ENCODE results near the gene ZFP36L1. TPM values are rescaled to one million over a fixed set of nuclear protein-coding genes. Genes with fewer than 3 reads are reported as not detected.
A peak's percentile ranks its signal among the peaks of the same experiment; 100 is the strongest.
"Not testable (repeated sequence)": the region's sequence is repeated elsewhere in the genome, so short reads cannot be mapped to it uniquely, and the experiment has no call there.

The ZFP36L1 gene
- total RNA-seq, 1 experiment from 2014 or later = 88.6 TPM

DNA sequence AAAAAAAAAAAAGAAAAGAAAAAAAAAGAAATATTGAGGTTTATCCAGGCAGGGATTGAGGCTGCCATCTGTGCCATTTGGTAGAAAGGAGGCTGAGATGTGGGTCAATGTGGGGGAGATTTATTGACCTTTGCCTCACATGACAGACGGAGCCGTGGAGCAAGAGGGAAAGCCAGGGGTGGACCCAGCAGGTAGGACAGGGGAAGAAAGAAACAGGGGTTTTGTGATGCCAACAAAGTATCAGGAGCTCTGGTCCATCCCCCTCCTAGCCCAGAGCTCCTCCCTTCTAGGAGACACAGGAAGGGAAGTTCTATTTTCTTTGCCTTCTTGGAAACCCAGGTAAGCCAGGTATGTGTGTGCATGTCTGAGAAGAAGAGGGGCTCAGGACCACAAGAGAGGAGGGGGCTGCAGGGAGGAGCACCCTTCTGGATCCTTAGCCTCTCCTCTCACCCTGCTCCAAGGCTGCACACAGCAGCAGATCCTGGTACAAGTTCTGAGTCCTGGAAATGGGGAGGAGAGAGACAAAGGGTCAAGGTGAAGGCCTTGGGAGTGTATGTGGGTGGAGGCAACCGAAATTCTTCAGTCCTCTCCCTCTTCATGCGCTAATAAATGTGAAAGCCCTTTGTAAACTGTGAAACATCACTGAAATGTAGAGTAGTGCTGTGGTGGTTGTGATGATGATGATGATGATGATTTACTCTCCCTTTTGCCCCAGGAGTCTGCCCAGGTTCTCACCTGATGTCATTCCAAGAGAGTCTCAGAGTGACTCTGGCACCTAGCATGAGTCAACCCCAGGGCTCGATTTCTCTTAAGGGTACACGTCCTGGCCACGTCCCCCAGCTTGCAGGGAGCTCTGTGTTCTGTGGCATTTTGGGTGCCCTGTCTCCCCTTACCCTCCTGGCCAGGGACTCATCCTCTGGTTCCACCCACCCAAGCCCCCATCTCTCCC is 26.3 kb downstream of the ZFP36L1 start:
- no peak for DNase-seq (ENCODE audit: low spot score)

DNA sequence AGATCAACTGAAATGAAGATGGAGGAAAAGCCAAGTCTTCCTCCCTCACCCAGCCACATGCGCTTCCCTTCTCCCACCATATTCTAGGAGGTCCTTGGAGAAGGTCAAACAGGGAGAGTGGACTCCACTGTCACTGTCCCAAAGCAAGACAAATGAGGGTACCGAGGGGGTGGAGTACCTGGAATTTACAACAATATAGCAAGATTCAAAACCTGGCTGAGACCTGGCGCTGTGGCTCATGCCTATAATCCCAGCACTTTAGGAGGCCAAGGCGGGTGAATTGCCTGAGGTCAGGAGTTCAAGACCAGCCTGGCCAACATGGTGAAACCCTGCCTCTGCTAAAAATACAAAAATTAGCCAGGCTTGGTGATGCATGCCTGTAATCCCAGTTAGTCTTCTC is 29.0 kb downstream of the ZFP36L1 start:
- not testable (repeated sequence) for DNase-seq (ENCODE audit: low spot score)

DNA sequence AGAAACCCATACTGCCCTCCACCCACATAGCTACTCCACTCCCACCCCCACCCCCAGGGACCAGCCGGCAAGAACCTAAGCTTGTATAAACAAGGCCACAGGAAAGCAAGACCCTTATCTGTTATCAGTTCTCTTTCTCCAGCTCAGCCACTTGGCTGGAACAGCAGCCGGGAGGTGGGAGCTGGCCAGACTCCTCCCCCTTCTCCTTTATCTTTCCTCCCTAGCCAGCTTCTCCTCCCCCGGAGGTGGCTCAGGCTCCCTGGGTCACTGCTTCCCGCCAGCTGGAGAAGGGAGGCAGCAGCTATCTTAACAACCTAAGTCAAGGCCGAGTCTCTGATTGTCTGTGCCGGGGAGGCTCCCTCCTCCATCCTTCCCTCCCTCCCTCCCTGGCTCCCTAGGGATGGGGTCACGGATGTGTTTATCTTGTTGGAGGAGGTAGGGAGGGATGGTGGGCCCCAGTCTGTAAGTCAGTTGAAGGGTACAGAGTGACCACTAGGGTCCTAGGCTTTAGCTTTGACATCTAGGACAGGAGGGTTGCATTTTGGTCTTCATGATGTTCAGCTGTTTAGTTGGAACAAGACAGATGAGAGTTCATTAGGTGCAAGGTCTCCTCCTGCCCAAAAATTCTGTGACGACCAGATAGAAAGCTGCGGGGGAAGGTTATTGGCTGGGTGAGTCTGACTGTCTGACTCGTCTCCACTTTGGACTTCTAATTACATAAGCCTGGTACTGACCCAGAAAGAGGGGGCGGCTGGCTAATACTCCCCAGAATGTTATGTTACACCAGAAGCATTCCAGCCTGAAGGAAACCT is 29.7 kb downstream of the ZFP36L1 start:
- no peak for DNase-seq (ENCODE audit: low spot score)

DNA sequence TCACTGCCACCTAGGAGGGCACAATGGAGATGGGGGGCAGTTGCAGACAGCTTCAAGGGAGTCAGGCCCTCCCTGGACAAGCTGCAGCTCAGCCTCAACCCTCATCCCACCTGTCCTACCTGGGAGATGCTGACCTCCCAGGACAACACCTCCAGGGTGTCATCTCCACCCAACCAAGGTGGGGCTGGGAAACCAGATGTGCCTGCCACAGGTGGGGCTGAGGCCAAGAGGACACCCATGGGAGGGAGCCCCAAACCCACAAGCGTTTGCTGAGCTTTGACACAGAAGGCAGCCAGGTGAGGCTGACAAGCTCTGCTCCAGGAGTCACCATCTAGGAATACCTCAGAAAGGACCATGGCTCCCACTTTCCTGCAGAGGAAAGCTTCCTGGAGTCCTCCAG is 31.5 kb downstream of the ZFP36L1 start:
- DNase-seq (ENCODE audit: low spot score) = no peak

DNA sequence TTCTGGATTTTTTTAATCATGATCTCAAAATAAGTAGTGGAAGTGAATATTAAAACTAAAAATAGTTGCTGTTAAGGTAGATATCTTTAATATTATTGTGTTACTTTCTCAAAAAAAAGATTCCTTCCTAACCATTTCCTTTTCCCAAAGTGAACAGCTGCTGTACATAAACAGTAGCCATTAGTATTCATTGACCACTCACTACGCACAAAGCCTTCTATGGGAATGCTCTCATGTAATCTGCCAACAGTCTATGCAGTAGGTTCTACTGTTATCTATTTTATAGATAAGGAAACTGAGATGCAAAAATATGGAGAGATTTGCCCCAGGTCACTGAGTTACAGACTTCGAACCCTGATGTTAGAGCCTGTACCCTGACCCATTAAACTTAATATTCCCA is 32.1 kb downstream of the ZFP36L1 start:
- no peak for DNase-seq (ENCODE audit: low spot score)

DNA sequence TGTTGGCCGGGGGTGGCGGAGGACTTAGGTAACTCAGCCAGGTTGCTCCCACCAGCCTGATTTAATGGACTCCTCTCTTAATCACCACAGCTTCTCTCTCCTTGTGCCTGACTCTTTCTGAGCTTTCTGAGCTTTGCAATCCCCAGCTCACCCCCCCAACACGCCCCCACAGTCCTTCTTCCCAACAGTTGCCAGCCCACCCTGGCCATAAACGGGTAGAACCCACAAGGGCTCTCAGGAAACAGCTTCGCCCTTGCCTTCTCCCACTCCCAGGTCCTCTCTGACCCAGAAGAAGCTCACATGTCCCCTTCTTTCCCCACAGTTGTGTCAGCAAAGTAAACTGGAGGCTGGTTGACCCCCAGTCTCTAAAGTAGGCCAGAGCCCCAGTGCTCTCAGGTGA is 32.9 kb downstream of the ZFP36L1 start:
- no peak for DNase-seq (ENCODE audit: low spot score)

DNA sequence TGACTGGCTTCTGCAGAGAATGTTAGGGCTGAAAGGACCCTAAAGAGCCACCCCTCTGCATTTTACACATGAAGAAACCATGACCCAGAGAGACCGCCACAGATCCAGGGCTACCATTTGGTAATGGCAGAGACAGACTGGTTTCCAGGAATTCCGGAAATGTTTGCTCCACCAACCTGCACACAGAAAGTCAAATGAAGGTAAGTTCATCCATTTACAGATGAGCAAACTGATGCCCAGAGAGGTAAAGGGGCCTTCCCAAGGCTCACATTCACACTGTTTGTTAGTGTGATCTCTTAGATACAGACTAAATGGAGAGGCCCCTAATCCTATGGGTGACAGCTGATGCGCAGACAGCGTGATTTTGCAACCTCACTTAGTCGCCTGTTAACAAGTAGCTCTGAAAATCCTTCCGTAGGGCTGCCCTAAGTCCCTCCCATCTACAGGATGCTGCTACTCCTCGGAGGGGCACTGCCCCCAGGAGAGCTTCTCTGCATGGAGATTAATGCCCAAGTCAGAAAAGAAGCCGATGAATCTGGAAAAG is 33.8 kb downstream of the ZFP36L1 start:
- no peak for DNase-seq (ENCODE audit: low spot score)

DNA sequence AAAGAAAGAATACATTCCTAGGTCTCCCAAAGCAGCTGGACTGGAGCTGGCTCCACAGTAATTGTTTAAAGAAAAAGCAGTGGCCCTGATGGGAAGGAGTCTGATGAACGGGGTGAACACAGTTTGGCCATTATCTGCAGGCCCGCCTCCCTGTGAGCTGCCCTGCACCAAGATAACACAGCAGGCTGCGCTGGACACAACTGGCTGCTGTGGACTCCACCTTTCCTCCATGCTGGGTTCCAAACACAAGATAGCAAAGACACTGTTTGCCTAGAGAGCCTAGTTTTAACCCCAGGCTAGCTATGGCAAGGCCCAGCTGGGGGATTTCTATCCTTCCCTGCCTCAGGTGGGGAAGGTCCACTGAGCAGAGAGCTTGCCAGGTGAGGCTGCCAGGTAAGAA is 34.6 kb downstream of the ZFP36L1 start:
- DNase-seq (ENCODE audit: low spot score) = no peak

DNA sequence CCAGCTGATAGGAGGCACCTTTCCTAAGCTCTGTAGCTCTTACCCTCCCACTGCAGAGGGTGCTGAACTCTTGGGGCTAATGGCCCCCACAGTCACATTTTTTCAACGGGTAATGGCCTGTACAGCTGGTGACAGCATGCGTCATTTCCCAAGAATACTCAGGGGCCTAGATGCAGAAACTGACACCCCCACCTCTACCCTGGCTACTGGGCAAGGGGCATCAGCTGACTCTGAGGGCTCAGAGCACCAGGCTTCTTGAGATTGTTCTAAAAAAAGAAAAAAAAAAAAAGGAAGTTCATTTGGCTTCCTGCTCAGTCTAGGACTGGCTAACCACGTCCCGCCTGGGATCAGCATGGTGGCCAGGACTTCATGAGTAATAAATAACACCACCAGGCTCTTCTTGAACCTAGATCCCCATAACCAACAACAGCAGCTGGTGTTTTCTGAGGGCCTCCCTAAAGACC is 35.2 kb downstream of the ZFP36L1 start:
- DNase-seq (ENCODE audit: low spot score) = no peak

DNA sequence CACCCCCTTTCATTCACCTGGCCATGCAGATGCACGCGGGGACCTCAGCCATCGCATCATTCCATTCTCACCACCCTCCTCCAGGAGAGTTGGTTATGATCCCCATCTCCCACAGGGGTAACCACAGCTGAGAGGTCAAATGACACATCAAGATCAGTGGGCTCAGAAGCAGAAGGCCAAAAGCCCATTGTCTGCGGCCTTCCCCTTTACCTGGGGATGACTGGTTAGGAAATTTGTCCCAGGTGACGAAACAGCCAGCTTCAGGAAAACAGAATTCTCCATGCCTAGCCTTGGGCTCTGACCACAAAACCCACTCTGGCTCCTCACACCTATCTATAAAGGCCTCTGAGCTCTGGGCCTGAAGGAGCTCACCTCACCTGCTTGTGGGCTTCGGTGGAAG is 36.1 kb downstream of the ZFP36L1 start:
- no peak for DNase-seq (ENCODE audit: low spot score)

DNA sequence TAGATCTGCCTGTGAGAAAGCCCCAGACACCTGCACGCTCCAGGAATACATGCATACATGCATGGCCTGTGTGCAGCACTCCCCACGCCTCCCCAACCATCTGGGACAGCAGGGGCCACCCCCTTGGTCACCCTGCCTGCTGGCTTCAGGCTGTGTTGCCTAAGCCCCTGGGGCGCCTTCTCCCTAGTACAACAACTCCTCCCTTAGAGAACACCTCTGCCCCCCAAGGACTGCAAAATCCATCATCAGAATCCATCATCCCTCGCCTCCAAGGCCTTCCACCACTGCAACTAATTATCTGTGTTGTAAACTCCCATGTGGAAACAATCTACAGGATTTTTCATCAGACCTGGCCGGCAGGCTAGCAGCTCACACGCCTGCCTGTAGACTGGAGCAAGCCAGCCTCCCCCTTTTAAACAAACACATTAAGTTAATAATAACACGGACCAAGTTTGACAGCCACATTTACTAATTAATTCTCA is 36.8 kb downstream of the ZFP36L1 start:
- no peak for DNase-seq (ENCODE audit: low spot score)

DNA sequence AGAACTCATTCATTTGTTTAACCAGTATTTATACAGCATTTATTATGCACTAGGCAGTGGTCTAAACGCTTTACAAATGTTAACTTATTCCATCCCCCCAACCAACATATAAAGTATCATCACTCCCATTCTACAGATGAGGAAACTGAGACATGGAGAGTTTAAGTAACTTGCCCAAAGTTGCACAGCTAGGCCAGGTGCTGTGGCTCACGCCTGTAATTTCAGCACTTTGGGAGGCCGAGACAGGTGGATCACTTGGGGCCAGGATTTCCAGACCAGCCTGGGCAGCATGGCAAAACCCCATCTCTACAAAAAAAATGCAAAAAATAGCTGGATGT is 37.9 kb downstream of the ZFP36L1 start:
- DNase-seq (ENCODE audit: low spot score) = no peak

DNA sequence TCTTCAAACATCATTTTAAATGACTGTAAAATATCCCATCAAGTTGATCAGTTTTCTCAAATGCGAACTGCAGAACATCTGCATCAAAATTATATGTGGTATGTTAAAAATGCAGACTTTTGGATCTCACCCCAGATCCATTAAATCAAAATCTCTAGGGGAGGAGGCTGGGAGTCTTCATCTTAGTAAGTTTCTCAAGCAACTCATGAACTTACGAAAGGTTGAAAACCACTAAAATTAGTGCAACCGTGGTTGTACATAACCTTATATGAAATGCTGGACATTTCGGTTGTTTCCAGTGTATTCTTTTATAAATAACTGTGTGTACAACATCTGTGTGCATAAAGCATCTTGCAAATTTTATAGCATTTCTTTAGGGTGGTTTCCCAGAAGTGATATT is 39.2 kb downstream of the ZFP36L1 start:
- no peak for DNase-seq (ENCODE audit: low spot score)

DNA sequence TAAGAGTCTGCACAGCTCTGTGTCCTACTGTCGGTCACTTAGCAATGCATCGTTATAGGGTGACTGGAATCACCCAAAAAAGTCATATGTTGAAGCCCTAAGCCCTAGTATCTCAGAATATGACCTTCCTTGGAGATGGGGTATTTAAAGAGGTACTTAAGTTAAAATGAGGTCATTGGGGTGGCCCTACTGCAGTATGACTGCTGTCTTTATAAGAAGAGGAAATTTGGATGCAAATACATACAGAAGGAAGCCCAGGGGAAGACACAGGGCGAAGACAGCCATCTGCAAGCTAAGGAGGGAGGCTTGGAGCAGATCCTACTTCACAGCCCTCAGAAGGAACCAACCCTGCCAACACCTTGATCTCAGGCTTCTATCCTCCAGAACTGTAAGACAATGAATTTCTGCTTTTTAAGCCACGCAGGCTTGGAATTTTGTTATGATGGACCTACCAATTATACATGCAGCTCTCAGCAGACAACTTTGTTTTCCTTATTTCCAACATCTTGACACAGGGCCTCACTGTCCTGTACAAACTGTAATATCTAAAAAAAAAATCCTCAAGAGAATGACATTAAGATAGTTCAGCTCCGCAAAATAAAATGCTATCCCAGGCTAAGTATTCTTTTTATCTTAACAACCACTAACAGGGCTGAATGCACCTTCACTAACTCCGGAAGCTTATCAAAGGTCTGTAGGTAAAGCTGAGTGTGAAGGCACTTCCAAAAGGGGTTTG is 40.4 kb downstream of the ZFP36L1 start:
- no peak for DNase-seq (ENCODE audit: low spot score)

DNA sequence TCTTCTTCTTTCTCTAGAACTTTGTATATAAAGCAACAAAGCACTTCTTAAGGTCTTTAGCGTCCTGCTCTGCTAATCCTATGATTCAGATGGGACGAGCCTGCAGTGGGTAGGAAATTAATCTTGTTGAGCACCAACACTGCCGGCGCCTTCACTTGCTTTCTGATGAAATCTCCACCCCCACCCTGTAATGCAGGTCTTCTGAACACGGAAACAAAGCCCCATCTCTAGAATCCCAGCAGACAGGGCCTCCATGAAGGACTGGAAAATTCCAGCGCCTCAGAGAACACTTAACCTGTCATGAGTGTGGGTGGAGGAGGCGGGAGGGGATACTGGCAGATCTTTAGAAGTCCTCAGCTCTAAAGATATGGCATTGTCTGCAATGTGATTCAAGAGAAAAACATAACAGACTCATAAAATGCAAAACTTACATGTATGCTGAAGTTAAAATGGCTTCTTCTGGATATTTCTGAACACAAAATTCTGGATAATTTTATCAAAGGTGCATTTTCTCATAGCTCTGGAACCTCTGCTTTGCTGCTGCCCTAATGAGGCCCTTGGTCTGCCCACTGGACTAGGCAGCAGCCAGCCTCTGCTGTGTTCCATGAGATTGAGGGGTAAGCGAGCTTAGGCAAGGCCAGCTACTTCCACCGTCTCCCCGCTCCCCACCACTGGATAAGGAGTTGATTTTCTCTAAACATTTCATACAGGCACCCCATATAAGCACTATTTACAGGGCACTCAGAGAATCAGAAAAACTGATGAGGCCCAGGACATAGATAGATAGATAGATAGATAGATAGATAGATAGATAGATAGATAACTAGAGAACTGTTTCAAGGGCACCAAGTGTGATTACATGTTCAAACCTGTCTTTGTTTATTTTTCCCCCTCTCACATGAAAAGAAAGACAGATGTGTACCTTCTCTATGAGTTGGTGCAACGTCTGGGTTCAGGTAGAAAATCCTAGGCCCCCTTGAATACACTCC is 43.1 kb downstream of the ZFP36L1 start:
- peak; percentile 37 for DNase-seq (ENCODE audit: low spot score)

DNA sequence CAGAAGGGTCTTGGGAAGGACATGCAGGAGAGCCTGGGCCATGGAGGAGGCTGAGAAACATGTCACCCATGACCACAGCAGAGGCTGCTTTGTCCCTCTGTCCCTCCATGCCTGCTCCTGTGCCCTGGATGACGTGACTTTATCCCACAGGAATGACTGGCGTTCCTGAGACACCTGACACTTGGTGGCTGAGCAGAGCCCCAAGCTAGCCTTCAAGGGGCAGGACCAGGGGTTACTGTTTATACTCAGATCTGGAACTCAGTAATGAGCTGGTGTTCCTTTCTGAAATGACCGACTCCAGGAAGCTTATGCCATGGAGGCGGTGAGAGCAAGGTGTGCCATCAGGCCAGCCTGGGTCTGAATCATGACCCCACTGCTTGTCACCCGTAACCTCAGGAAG is 44.2 kb downstream of the ZFP36L1 start:
- no peak for DNase-seq (ENCODE audit: low spot score)

DNA sequence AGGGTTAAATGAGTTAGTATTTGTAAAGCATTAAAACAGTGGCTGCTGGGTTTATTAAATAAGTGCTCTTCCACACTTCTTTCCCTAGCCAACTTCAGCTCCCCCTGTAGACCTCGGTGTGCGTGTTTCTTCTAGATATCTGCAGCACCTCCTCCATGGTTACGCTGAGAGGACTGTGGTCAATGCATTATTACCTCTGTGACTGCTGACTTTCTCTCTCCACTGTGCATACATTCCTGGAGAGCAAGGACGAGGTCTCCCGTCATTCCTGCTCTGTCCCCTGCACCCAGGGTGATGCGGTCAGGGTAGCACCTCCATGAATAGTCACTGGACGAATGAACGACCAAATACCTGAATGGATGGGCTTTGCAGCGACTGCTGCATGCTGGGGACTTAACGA is 44.6 kb downstream of the ZFP36L1 start:
- no peak for DNase-seq (ENCODE audit: low spot score)

DNA sequence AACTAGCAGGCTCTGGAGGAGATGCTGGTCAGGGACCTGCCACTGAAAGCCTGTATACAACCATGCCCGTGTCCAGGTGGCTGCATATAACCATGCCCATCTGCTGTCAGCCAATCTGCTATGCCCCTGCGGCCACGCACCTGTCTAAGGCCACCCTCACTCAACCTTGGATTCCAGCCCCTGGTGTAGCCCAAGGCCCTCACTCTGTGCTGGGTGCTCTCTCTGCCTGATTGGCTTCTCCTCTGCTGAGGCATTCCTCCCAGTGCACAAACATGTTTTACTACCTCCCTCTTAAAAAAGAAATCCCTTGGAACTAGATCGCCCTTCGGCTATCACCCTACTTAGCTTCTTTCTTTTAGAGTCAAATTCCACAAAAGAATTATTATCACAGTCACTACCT is 45.5 kb downstream of the ZFP36L1 start:
- no peak for DNase-seq (ENCODE audit: low spot score)

DNA sequence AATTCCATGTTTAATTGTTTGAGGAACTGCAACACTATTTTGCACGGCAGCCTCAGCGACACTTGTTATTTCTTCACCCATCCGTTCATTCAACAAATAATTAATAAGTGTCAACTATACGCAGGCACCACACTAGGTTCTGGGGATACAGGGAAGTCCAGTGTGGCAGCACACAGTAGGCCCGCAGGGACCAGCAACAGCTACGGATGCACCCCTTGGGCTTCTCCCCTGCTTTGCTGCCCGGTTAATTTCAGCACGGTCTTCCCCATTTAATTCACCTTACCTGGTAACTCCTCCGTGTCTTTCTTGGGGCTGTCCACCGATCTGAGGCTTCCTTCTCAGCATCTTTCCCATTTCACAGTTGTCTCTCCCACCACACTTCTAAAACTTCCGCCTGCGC is 48.3 kb downstream of the ZFP36L1 start:
- no peak for DNase-seq (ENCODE audit: low spot score)

DNA sequence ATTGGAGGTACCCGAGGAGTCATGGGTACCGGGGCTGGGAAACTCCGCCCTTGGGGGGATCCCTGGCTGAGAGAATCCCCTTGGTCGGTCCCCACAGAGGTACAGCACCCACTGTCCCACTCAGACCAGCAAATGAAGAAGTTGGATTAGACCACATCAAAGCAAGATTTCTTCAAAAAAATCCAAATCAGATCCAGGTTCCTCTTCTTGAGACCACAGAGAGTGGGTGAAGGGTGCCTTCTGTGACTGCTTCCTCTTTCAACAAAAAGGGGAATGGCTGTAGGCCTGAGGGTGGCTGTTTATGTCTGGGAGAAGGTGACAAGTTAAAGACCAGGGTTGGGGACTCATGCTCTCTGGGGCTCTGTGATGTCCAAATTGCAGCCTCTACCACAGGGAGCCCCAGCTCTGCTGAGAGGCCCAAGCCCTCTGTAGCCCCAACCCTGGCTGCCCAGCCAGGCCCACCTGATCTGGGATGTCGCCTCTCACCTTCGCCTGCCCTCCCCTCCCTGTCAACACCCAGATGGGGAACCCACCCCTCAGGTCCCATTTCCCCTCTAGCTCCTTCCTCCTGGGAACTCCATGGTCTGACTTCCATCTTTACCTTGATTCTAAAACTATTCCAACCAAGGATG is 50.9 kb downstream of the ZFP36L1 start:
- no peak for DNase-seq (ENCODE audit: low spot score)
